PC-3 (cell line): ENCODE data around the gene FPR3. TPM values are rescaled to one million over a fixed set of nuclear protein-coding genes. Genes with fewer than 3 reads are reported as not detected.

Source experiments
- ATAC-seq: fragments of 200-7000 bp; cut with Tn5 transposase; 2 replicates; pipeline ENCODE4 v1.9.1; 2020; ENCODE audit warnings: mild to moderate bottlenecking, moderate library complexity
- BruUV-seq: library from RNA; stranded (reverse); fragments of 400-500 nt; replicated peaks from 2 replicates; lab custom pipeline; 2021; lab: Mats Ljungman, UMichigan
- CTCF ChIA-PET: fragments of 300-600 bp; sonication (Branson Sonifier 250); formaldehyde crosslinking; loops from one replicate; lab custom pipeline; 2022; ENCODE audit warnings: antibody characterized with exemption; lab: Charles Lee
- POLR2A ChIA-PET: fragments of 300-600 bp; sonication (Branson Sonifier 250); formaldehyde crosslinking; loops from one replicate; lab custom pipeline; 2022; ENCODE audit warnings: antibody characterized with exemption; ENCODE audit not compliant: unreplicated experiment; lab: Charles Lee
- DNase-seq: peaks from one replicate; pipeline ENCODE4 v3.0.0-alpha.2; 2015
- H2AFZ ChIP-seq: fragments of 300-600 bp; sonication (generic); 2 replicates; pipeline ENCODE4 v1.6.0; 2016; ENCODE audit warnings: antibody characterized with exemption, low read length
- H3F3A ChIP-seq: fragments of 300-600 bp; sonication (generic); one replicate; pipeline ENCODE4 v1.6.0; 2017; ENCODE audit warnings: antibody characterized with exemption, low read length, control low read depth, mild to moderate bottlenecking; ENCODE audit not compliant: unreplicated experiment
- H3K27ac ChIP-seq: fragments of 300-600 bp; sonication (generic); 2 replicates; pipeline ENCODE4 v1.5.1; 2016; ENCODE audit warnings: mild to moderate bottlenecking, low read length
- H3K27me3 ChIP-seq: fragments of 300-600 bp; sonication (generic); 2 replicates; pipeline ENCODE4 v1.6.1; 2016; ENCODE audit warnings: low read length, mixed read lengths
- H3K36me3 ChIP-seq: fragments of 300-600 bp; sonication (generic); 2 replicates; pipeline ENCODE4 v1.6.1; 2016; ENCODE audit warnings: low read depth, mixed run types, low read length, mixed read lengths
- H3K4me1 ChIP-seq: fragments of 300-600 bp; sonication (generic); 2 replicates; pipeline ENCODE4 v1.5.1; 2016; ENCODE audit warnings: low read length; ENCODE audit not compliant: insufficient read depth
- H3K4me2 ChIP-seq: fragments of 300-600 bp; sonication (generic); 2 replicates; pipeline ENCODE4 v1.6.0; 2016; ENCODE audit warnings: low read length
- H3K4me3 ChIP-seq: fragments of 300-600 bp; sonication (generic); 2 replicates; pipeline ENCODE4 v1.5.1; 2016; ENCODE audit warnings: mild to moderate bottlenecking, low read length, mixed read lengths
- H3K79me2 ChIP-seq: fragments of 300-600 bp; sonication (generic); 2 replicates; pipeline ENCODE4 v1.6.1; 2017; ENCODE audit warnings: low read length, mixed read lengths
- H3K9ac ChIP-seq: fragments of 300-600 bp; sonication (generic); 2 replicates; pipeline ENCODE4 v1.6.0; 2016; ENCODE audit warnings: mild to moderate bottlenecking, low read length
- H3K9me2 ChIP-seq: fragments of 300-600 bp; sonication (generic); replicated peaks from 2 replicates; pipeline ENCODE4 v1.6.1; 2016; ENCODE audit warnings: mixed run types, low read length, mixed read lengths
- H3K9me3 ChIP-seq: fragments of 300-600 bp; sonication (generic); 2 replicates; pipeline ENCODE4 v1.6.1; 2016; ENCODE audit warnings: low read length, mixed read lengths
- H4K20me1 ChIP-seq: fragments of 300-600 bp; sonication (generic); 2 replicates; pipeline ENCODE4 v1.6.1; 2016; ENCODE audit warnings: low read length, mixed read lengths
- EZH2 ChIP-seq: fragments of 300-600 bp; sonication (generic); IDR thresholded peaks from one replicate; pipeline ENCODE4 v1.6.1; 2017; ENCODE audit warnings: antibody characterized with exemption, mild to moderate bottlenecking, low read length; ENCODE audit not compliant: unreplicated experiment
- EZH2phosphoT487 ChIP-seq: fragments of 300-600 bp; sonication (generic); IDR thresholded peaks from 2 replicates; pipeline ENCODE4 v1.6.1; 2018; ENCODE audit warnings: mild to moderate bottlenecking, antibody characterized with exemption, low read length, borderline replicate concordance
- intact Hi-C: fragments of 100-400 bp; cut with micrococcal nuclease; formaldehyde crosslinking; loops from 2 replicates; pipeline ENCODE4 v1.9.0; 2023
- total RNA-seq: library from RNA; depleted of rRNA; stranded (reverse); fragments of >200 nt; gene quantifications from 2 replicates; pipeline ENCODE4 v1.2.3, GENCODE V29; 2014
- TF ChIP-seq, protein P1 (sequence below): fragments of 300-600 bp; sonication (generic); conservative IDR thresholded peaks from 2 replicates; pipeline ENCODE4 v1.5.1; 2017; ENCODE audit warnings: antibody characterized with exemption, low read depth, mild to moderate bottlenecking, low read length

Gene FPR3
- total RNA-seq, 1 experiment from 2014 or later = 0.26 TPM

DNA sequence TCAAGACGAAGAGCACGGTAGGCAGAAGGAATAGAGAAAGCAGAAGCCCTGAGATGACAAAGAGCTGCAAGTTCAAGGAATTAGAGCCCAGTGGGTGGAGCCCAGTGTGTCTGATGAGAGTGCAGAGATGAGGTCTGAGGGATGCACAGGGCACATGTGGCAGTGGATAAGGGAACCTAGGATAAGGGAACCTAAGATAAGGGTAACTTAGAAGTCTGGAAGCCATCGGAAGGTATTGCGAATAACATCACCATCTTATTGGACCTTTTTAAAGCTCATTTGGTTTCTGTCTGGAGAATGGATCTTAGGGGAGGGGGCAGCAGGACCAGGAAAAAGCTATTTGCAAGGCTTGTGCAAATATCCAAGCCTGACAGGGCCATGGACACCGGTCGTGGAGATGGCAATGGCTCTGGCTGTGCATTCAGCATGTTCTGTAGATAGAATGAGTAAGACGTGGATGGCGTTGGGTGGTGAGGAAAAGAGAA is 1.3 kb downstream of the FPR3 start:
- no peaks in the 10 kb centered on the region for H3K27me3 ChIP-seq
- no peaks in the 10 kb centered on the region for H3F3A ChIP-seq
- no peaks in the 10 kb centered on the region for H3K9me3 ChIP-seq
- TF ChIP-seq, protein P1, sequence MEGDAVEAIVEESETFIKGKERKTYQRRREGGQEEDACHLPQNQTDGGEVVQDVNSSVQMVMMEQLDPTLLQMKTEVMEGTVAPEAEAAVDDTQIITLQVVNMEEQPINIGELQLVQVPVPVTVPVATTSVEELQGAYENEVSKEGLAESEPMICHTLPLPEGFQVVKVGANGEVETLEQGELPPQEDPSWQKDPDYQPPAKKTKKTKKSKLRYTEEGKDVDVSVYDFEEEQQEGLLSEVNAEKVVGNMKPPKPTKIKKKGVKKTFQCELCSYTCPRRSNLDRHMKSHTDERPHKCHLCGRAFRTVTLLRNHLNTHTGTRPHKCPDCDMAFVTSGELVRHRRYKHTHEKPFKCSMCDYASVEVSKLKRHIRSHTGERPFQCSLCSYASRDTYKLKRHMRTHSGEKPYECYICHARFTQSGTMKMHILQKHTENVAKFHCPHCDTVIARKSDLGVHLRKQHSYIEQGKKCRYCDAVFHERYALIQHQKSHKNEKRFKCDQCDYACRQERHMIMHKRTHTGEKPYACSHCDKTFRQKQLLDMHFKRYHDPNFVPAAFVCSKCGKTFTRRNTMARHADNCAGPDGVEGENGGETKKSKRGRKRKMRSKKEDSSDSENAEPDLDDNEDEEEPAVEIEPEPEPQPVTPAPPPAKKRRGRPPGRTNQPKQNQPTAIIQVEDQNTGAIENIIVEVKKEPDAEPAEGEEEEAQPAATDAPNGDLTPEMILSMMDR = no peak
- TF ChIP-seq EZH2phosphoT487 (no peak), EZH2 (no peak)
- H3K4me2 ChIP-seq = no peak overlapping the region
- no peak overlapping the region for H3K27ac ChIP-seq
- intact Hi-C loops = no loop called here
- H3K9ac ChIP-seq = no peak overlapping the region
- no peak for ATAC-seq
- H2AFZ ChIP-seq = no peak overlapping the region
- POLR2A ChIA-PET = interaction anchor here (0.6 kb wide), 1 partner anchor 86 kb away, joined by 3 read pairs; no protein-coding TSS in a partner anchor
- no peak for DNase-seq
- peaks cover 15% of the 10 kb centered on the region for H3K4me1 ChIP-seq
- no peaks in the 10 kb centered on the region for H4K20me1 ChIP-seq
- no TSS peak for BruUV-seq
- CTCF ChIA-PET = no interaction called here
- H3K79me2 ChIP-seq = no peaks in the 10 kb centered on the region
- no peaks in the 10 kb centered on the region for H3K9me2 ChIP-seq
- no peak overlapping the region for H3K4me3 ChIP-seq
- no peaks in the 10 kb centered on the region for H3K36me3 ChIP-seq

DNA sequence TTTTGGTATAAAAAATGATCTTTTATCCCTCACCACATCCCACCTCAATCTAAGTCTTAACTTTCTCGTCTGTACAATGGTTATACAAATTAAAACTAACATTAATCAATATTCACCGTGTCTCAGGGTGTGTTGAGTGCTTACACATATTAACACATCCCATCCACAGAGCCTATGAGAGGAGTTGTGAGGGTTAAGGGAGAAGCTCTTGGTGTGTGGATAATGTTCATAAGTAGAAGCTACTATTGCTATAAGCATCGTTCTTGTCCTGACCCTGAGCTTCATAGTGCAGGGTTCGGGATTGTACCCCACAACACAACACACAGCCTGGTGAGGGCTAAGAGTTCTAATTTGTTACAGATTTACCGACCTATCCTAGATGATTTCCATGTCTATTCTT is 2.5 kb downstream of the FPR3 start:
- ChIA-PET CTCF (no interaction called here), POLR2A (no interaction called here)
- Histone ChIP-seq H3K9me3 (no peaks in the 10 kb centered on the region), H3K4me3 (no peak overlapping the region), H4K20me1 (no peaks in the 10 kb centered on the region), H3K27ac (no peak overlapping the region), H3K36me3 (no peaks in the 10 kb centered on the region), H3K27me3 (no peaks in the 10 kb centered on the region), H3K4me2 (no peak overlapping the region), H3K4me1 (peaks cover 15% of the 10 kb centered on the region), H2AFZ (no peak overlapping the region), H3K79me2 (no peaks in the 10 kb centered on the region), H3F3A (no peaks in the 10 kb centered on the region), H3K9ac (no peak overlapping the region), H3K9me2 (no peaks in the 10 kb centered on the region)
- BruUV-seq = no TSS peak
- no peak for DNase-seq
- intact Hi-C loops = no loop called here
- no peak for ATAC-seq
- TF ChIP-seq EZH2phosphoT487 (no peak), EZH2 (no peak)
- TF ChIP-seq, protein P1 = no peak

DNA sequence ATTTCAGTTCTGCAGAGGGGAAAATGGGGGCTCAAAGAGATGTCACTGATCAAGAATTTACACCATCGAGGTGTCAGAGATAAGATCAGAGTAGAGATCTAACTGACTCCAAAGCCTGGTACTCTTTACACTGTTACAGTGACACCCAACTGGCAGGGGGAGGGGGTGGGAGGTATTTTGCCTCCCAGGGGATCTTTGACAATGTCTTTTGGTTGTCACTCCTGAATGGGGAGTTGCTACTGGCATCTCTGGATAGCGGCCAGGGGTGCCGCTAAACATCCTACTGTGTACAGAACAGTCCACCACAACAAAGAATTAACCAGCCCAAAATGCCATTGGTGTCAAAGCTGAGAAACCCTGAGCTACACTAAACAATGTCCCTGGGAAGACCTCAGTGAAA is 3.1 kb downstream of the FPR3 start:
- Histone ChIP-seq H3K4me1 (peaks cover 15% of the 10 kb centered on the region), H3F3A (no peaks in the 10 kb centered on the region), H3K79me2 (no peaks in the 10 kb centered on the region), H3K27me3 (no peaks in the 10 kb centered on the region), H3K9me3 (no peaks in the 10 kb centered on the region), H3K27ac (no peak overlapping the region), H3K4me2 (no peak overlapping the region), H2AFZ (no peak overlapping the region), H3K36me3 (no peaks in the 10 kb centered on the region), H4K20me1 (no peaks in the 10 kb centered on the region), H3K9me2 (no peaks in the 10 kb centered on the region), H3K4me3 (no peak overlapping the region), H3K9ac (no peak overlapping the region)
- ChIA-PET POLR2A (no interaction called here), CTCF (no interaction called here)
- TF ChIP-seq EZH2phosphoT487 (no peak), EZH2 (no peak)
- TF ChIP-seq, protein P1 = no peak
- intact Hi-C loops = no loop called here
- DNase-seq = no peak
- ATAC-seq = no peak
- no TSS peak for BruUV-seq
